T-helper 22 cell (primary cell): ENCODE results near the gene DIAPH3.

Experiments used
- DNase-seq: peaks from one replicate; pipeline ENCODE4 v3.0.0-alpha.2; 2020; ENCODE audit warnings: low read depth

The DIAPH3 gene

GRCh38 chr13:59951011-59951410 lies 212.7 kb downstream of the DIAPH3 start:
- no peak for DNase-seq

DNA sequence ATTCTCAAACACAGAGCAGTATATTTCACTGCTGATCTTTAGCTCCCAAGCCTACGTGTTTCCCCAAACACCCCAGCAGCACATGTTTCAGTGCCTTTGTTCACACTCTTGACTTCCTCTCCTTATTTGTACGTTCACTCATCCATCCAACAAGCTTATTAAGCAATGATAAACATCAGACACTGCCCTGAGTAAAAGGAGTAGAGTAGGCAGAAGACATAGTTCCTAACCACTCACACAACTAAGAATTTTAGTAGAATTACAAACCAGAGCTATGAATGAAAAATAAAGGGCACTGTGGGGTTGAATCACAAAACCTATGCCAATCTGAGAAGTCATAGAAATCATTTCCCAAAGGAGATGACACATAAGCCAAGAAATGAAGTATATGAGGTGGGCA lies 213.5 kb downstream of the DIAPH3 start:
- DNase-seq: no peak

GRCh38 chr13:59948686-59949085 lies 215.0 kb downstream of the DIAPH3 start:
- DNase-seq: no peak

GRCh38 chr13:59946944-59947343 lies 216.8 kb downstream of the DIAPH3 start:
- DNase-seq: no peak

- no peak for DNase-seq
Measured at GRCh38 chr13:59931621-59932020, 232.1 kb downstream of the DIAPH3 start.

GRCh38 chr13:59924256-59924655 lies 239.5 kb downstream of the DIAPH3 start:
- DNase-seq: no peak

GRCh38 chr13:59915252-59915651 lies 248.5 kb downstream of the DIAPH3 start:
- DNase-seq: no peak

- no peak for DNase-seq
Measured at GRCh38 chr13:59914556-59914955, 249.2 kb downstream of the DIAPH3 start.

DNA sequence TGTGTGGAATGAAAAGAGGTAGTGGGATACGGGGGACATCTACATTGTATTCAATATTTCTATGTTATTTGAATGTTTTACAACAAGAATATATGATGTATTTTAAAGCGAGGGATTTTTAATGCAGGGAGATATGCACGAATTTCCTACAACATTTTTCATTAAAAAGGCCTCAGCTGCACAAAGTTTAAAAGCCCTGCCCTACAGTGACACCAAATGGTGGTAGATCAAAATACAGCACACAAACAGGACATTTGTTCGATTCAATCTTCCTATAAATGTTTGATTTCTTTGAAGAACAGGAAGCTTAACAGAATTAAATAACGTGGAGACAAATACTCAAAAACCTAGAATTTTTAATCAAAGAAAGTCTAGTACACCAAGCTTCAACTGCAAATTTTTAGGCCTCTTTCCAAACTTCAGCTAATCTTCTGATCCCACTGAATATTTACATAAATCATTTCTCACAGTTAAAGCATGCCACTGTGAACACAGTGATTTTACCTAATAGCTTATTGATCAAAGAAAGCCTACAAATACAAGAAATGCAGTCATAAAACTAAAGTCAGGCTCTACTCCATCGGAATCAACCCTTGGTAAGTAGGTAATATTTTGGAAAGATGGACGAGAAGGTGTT lies 257.2 kb downstream of the DIAPH3 start:
- no peak for DNase-seq

- DNase-seq: no peak
Measured at GRCh38 chr13:59901191-59901590, 262.5 kb downstream of the DIAPH3 start.

DNA sequence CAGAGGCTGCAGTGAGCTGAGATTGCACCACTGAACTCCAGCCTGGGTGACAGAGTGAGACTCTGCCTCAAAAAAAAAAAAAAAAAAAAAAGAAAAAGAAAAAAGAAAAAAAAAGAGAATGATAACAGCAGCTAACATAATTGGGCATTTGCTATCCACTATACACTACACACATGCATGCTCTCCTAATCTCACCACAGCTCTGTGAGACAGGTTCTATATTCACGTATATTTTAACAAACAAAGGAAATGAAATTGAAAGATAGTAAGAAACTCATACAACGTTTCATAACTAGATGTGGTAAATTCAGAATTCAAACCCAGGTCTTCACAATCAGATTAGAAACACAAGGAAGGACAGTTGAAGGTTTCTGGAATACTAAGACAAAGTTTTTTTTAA lies 265.7 kb downstream of the DIAPH3 start:
- no peak for DNase-seq

DNA sequence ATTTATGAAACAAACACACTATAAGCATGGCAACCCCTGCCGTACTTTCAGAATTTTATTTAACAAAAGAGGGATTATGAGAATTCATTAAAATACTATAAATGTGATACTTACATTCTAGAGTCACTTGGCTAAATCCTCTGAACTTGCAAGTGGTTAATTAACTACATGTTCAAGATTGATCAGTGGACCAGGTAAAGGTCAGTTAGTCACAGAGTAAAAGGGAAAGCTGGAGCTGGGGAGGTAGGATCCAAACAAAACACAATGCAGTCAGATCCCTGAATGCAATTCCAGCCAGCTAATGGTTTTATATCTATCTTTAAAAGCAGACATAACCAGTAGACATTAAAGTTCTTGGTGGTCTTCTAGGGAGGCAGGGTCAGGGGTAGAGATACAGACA lies 270.5 kb downstream of the DIAPH3 start:
- DNase-seq: no peak

DNA sequence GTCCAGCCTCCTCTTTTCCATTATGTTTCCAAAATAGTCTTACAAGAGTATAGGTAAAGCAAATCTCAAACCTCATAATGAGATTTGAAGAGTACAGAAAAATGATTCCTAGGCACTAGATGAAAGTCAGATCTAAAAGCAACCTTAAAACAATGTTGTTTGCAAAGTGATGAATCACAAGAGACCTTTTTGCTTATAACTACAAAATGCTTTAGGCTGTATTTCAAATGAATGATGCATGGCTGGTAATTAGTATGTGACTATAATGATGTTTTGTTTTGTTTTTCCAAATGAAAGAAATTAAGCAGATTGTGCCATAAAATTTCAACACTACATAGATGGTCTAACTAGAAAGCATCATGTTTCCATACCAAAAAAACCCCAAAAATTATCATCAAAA lies 272.7 kb downstream of the DIAPH3 start:
- no peak for DNase-seq

DNA sequence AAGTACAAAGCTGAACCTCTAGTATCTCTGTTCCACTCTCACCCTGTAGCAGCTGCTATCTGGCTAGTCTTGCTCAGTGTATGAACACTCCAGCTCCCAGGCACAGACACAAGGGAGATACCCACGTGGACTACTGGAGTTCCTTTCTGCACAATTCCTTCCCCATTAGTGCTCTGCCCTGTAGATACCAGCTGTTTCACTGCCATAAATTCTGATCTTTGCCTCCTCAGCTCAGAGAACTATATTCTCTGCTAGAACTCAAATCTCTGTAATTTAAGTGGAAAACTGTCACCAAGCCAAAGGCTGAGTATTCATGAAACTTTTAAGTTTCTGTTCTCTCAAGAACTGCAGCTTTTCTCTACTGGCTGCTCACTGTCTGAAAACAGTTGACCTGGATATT lies 273.7 kb downstream of the DIAPH3 start:
- DNase-seq: no peak

GRCh38 chr13:59888408-59888807 lies 275.3 kb downstream of the DIAPH3 start:
- no peak for DNase-seq

DNA sequence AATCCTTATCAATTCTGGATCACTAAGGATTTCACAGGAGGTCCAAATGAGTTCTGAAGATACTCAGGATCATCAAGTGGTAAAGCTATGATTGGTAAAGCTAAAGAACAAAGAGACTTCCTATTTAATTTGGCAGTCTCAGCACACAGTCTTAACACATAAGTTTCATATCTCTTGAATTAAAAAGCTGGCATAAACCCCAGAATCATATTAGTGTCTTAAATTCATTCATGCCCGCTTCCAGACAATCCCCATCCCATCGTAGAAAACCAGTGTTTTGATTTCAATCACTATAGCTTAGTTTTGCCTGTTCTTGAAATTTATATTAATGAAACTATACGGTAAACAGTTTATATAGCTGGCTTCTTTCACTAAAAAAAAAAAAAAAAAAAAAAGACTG lies 278.7 kb downstream of the DIAPH3 start:
- no peak for DNase-seq

GRCh38 chr13:59883885-59884284 lies 279.8 kb downstream of the DIAPH3 start:
- no peak for DNase-seq

GRCh38 chr13:59880468-59880867 lies 283.3 kb downstream of the DIAPH3 start:
- no peak for DNase-seq

DNA sequence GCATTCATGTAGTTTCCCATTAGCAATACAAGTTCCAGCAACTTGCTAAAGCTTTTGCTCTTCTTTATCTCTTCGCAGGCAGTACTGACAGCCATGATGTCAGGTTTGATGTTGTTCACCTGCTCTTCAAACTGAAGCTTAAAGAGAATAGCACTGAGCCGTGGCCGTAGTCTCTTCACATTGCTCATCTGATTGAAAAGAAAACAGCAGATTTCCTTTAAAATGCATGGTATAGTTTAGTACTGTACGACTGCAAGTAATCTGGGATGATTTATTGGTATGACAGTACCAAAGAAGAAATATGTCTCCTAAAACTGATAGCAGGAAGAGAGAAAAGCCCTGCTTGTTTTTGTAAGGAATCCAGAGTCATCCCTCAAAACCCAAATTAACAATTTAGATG lies 284.4 kb downstream of the DIAPH3 start:
- no peak for DNase-seq

DNA sequence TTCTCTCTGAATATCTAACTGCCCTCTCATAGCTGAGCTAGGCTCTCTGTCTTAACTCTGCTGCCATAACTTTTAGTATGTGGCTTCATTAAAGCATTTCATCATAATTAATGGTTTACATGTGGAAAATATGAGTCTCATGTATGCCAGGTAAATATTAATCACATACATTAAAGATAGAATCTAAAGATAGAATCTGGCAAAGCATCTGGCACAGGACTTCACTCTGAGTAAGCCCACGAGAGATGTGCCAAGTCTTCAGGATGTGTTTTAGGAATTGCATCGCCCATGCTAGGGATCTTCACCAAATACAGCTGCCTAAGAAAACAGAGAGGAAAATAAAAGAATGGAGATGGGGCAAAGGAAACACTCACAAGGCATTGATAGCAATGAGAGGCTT lies 285.8 kb downstream of the DIAPH3 start:
- DNase-seq: no peak

DNA sequence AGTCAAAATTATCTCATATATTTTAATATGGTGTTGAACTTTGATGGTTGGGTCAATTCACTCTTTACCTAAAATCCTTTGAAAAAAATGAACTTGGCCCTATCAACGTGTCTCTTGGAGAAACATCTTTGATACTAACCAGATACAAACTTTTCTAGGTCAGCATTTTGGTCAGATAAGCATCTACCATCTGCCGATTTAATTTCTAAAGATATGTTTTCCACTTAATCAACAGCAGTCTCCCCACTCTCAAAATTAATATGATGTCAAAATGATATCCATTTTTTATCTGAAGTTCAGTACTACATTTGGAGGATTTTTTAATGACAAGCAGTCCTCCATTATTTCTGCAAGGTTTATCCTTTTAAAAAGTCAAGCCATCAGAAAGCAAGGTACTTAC lies 288.8 kb downstream of the DIAPH3 start:
- no peak for DNase-seq

DNA sequence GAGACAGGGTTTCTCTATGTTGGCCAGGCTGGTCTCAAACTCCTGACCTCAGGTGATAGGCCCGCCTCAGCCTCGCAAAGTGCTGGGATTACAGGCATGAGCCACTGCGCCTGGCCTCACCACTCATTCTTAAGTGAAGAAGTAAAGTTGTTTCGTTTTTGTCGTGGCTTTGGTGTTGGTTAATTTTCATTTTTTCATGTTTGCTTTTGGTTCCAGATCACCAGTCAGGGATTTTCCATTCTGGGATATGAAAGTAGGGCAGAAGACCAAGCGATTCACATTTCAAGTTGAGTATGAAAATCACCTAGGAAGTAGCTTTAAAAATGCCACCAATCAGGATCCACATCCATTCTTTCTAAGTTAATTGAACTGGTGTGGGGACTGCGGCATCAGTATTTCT lies 289.9 kb downstream of the DIAPH3 start:
- DNase-seq: no peak

DNA sequence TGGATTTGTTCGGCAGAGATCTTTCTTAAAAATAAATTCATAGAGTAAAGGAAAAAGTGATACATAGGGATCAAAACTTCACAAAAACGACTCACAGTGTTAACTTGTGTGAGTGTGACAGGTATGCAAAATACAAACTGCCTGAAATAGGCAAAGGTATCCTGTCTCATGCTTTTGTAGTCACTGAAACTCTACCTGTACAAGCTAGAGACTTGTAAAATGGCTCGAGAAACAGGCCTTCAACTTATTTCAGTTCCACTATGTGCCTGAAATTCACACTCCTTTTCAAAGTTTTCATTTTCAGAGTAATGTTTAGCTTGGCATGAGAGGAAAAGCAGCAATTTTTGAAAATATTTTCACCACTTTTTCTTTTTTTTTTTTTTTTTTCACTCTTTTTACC lies 290.4 kb downstream of the DIAPH3 start:
- no peak for DNase-seq

- DNase-seq: no peak
Measured at GRCh38 chr13:59867867-59868266, 295.9 kb downstream of the DIAPH3 start.

GRCh38 chr13:59865398-59865797 lies 298.3 kb downstream of the DIAPH3 start:
- no peak for DNase-seq
